Tibial nerve (tissue), 4 donors: ENCODE measurements around the gene SLX4IP.

Experiments used
- CTCF ChIP-seq, 5 experiments: fragments of 200-600 bp in 3 of 5; fragments of 450-650 bp in 2 of 5; sonication (generic) in 3 of 5; IDR thresholded peaks; one replicate each; pipeline ENCODE4 v1.5.1; 2016 to 2019; ENCODE audit warnings: antibody characterized with exemption in 5 of 5, mild to moderate bottlenecking in 3 of 5, moderate library complexity in 2 of 5
- EP300 ChIP-seq, 2 donors: sonication (generic); formaldehyde crosslinking; IDR thresholded peaks; one replicate each; pipeline ENCODE4 v1.6.1; 2017; ENCODE audit warnings: antibody characterized with exemption in 2 of 2, mild to moderate bottlenecking in 1 of 2

GRCh38 chr20:10436053-10436699 is 1.1 kb downstream of the SLX4IP start:
- TF ChIP-seq CTCF (IDR thresholded peaks at IDR 0.05) = no peak
- TF ChIP-seq EP300 (IDR thresholded peaks at IDR 0.05) = no peak
